B cell (primary cell): ENCODE results near the gene MGAT5. TPM values are rescaled to one million over a fixed set of nuclear protein-coding genes. Genes with fewer than 3 reads are reported as not detected.

ENCODE experiments used
- ATAC-seq: fragments of 200-7000 bp; cut with Tn5 transposase; one replicate; pipeline ENCODE4 v1.10.0; 2021; ENCODE audit warnings: low read depth, mild to moderate bottlenecking, moderate number of reproducible peaks, moderate library complexity
- CTCF ChIA-PET: fragments of 350-600 bp; sonication (Branson Sonifier 250); formaldehyde crosslinking; loops from one replicate; lab custom pipeline; 2021; ENCODE audit warnings: antibody characterized with exemption, inconsistent platforms; lab: Charles Lee
- POLR2A ChIA-PET: fragments of 350-600 bp; sonication (Branson Sonifier 250); formaldehyde crosslinking; loops from one replicate; lab custom pipeline; 2021; ENCODE audit warnings: antibody characterized with exemption; lab: Charles Lee
- DNase-seq: peaks from one replicate; pipeline ENCODE4 v3.0.0; 2013
- H2AFZ ChIP-seq: 2 replicates; pipeline ENCODE4 v1.6.1; 2012; ENCODE audit warnings: mild to moderate bottlenecking, low read depth, low read length; ENCODE audit not compliant: insufficient read depth, poor library complexity, severe bottlenecking
- H3K27ac ChIP-seq, 2 donors: 1 replicate in 1 of 2; 2 replicates in 1 of 2; pipeline ENCODE4 v1.5.1; 2012 to 2013; ENCODE audit warnings: low read length in 2 of 2, mild to moderate bottlenecking in 2 of 2, moderate library complexity in 1 of 2
- H3K27me3 ChIP-seq, 4 experiments: fragments of 200-600 bp in 1 of 4; sonication (generic) in 1 of 4; replicated peaks in 1 of 4; 1 replicate in 2 of 4; 2 replicates in 2 of 4; pipeline versions ENCODE4 v1.6.1 to v1.7.0; 2013 to 2016; ENCODE audit warnings: low read length in 3 of 4, mild to moderate bottlenecking in 2 of 4, mixed read lengths in 1 of 4, moderate library complexity in 1 of 4; ENCODE audit not compliant: insufficient read depth in 4 of 4, control insufficient read depth in 3 of 4; ENCODE audit errors: control extremely low read depth in 1 of 4
- H3K36me3 ChIP-seq, 2 experiments: replicated peaks in 1 of 2; 1 replicate in 1 of 2; 2 replicates in 1 of 2; pipeline versions ENCODE4 v1.6.1 to v1.7.1; 2013; ENCODE audit warnings: low read length in 1 of 2; ENCODE audit not compliant: insufficient read depth in 2 of 2, control insufficient read depth in 1 of 2; ENCODE audit errors: control extremely low read depth in 1 of 2, extremely low read depth in 1 of 2
- H3K4me1 ChIP-seq, 2 donors: fragments of 200-600 bp in 1 of 2; sonication (generic) in 1 of 2; 1 replicate in 1 of 2; 2 replicates in 1 of 2; pipeline versions ENCODE4 v1.5.1 to v1.6.1; 2013 to 2017; ENCODE audit warnings: low read length in 2 of 2; ENCODE audit not compliant: control insufficient read depth in 2 of 2, insufficient read depth in 2 of 2
- H3K4me2 ChIP-seq: replicated peaks from 2 replicates; pipeline ENCODE3; 2012; ENCODE audit warnings: mild to moderate bottlenecking, low read depth, low read length; ENCODE audit not compliant: poor library complexity, severe bottlenecking
- H3K4me3 ChIP-seq, 5 experiments: fragments of 200-600 bp in 1 of 5; sonication (generic) in 1 of 5; 1 replicate in 3 of 5; 2 replicates in 2 of 5; pipeline versions ENCODE4 v1.5.1 to v1.7.0; 2011 to 2016; ENCODE audit warnings: low read length in 4 of 5, mild to moderate bottlenecking in 4 of 5, low read depth in 2 of 5, control low read depth in 1 of 5, moderate library complexity in 1 of 5; ENCODE audit not compliant: insufficient read depth in 1 of 5; ENCODE audit errors: control extremely low read depth in 1 of 5, extremely low read depth in 1 of 5
- H3K79me2 ChIP-seq: fragments of 200-600 bp; sonication (generic); one replicate; pipeline ENCODE4 v1.6.0; 2016; ENCODE audit warnings: low read length; ENCODE audit not compliant: control insufficient read depth, insufficient read depth
- H3K9ac ChIP-seq: fragments of 200-600 bp; sonication (generic); 2 replicates; pipeline ENCODE4 v1.6.1; 2017; ENCODE audit warnings: mild to moderate bottlenecking, low read length, moderate library complexity
- H3K9me3 ChIP-seq, 3 donors: one replicate each; pipeline versions ENCODE4 v1.6.1 to v1.7.1; 2013; ENCODE audit warnings: low read length in 2 of 3; ENCODE audit not compliant: control insufficient read depth in 2 of 3, insufficient read depth in 1 of 3; ENCODE audit errors: control extremely low read depth in 1 of 3
- H4K20me1 ChIP-seq: 2 replicates; pipeline ENCODE4 v1.6.0; 2012; ENCODE audit warnings: mild to moderate bottlenecking, low read length; ENCODE audit not compliant: insufficient read depth, control insufficient read depth, poor library complexity, severe bottlenecking
- H3K27ac Mint-ChIP-seq: one replicate; pipeline ENCODE4 v1.8.0; 2021; ENCODE audit warnings: mixed read lengths
- H3K27me3 Mint-ChIP-seq: one replicate; pipeline ENCODE4 v1.8.0; 2021; ENCODE audit warnings: mixed read lengths
- H3K4me1 Mint-ChIP-seq: one replicate; pipeline ENCODE4 v1.8.0; 2021; ENCODE audit warnings: mixed read lengths
- H3K4me3 Mint-ChIP-seq: one replicate; pipeline ENCODE4 v1.8.0; 2021; ENCODE audit warnings: mixed read lengths
- H3K9me3 Mint-ChIP-seq: one replicate; pipeline ENCODE4 v1.8.0; 2022; ENCODE audit warnings: mixed read lengths; ENCODE audit not compliant: insufficient read depth
- CTCF ChIP-seq: fragments of 200-600 bp; IDR thresholded peaks from one replicate; pipeline ENCODE4 v1.8.0; 2022; ENCODE audit warnings: antibody characterized with exemption, mild to moderate bottlenecking
- EZH2 ChIP-seq: IDR thresholded peaks from 2 replicates; pipeline ENCODE4 v1.6.1; 2012; ENCODE audit warnings: borderline replicate concordance, low read depth, mild to moderate bottlenecking, moderate library complexity, low read length; ENCODE audit not compliant: insufficient read depth, poor library complexity, severe bottlenecking
- WGBS: methylation state at CpG from one replicate; pipeline ENCODE4 v1.1.5; 2013; ENCODE audit warnings: missing lambda C conversion rate; ENCODE audit not compliant: insufficient coverage; 5-methylcytosine and 5-hydroxymethylcytosine counted together
- intact Hi-C: fragments of 100-400 bp; cut with micrococcal nuclease; formaldehyde crosslinking; loops from one replicate; pipeline ENCODE4 v1.10.0; 2022
- polyA plus RNA-seq: library from polyadenylated mRNA; depleted of rRNA; stranded (reverse); fragments of >200 nt; gene quantifications from 2 replicates; pipeline ENCODE4 v1.2.3, GENCODE V29; 2012
- total RNA-seq, 2 donors: library from RNA; stranded (reverse); fragments of 120-200 nt in 1 of 2; gene quantifications; 1 replicate in 1 of 2; 2 replicates in 1 of 2; pipeline versions ENCODE4 v1.2.3 to v1.2.4, GENCODE V29; 2013 to 2022

The MGAT5 gene
- total and polyA plus RNA-seq, 2 donors (not counting 1 experiment from before 2014, with no cell fraction given), result 27.2 to 184 TPM

GRCh38 chr2:134469516-134470115, 215.7 kb downstream of the MGAT5 start:
- peaks cover 2% of the 10 kb centered on the region for H3K9me3 Mint-ChIP-seq
- no peak overlapping the region for H3K27ac ChIP-seq

More at GRCh38 chr2:134469516-134470115, 215.7 kb downstream of the MGAT5 start:
- ChIA-PET POLR2A (no interaction called here), CTCF (no interaction called here)
- Mint-ChIP-seq H3K27ac (no peak overlapping the region), H3K27me3 (no peaks in the 10 kb centered on the region), H3K4me1 (no peaks in the 10 kb centered on the region), H3K4me3 (no peak overlapping the region)
- Histone ChIP-seq H3K4me2 (no peak overlapping the region), H2AFZ (no peak overlapping the region), H3K4me3 (no peak overlapping the region), H3K79me2 (no peaks in the 10 kb centered on the region), H3K27me3 (no peaks in the 10 kb centered on the region), H3K9ac (no peak overlapping the region), H3K9me3 (peaks cover 0 to 11% (median 3%) of the 10 kb centered on the region in 3 donors), H4K20me1 (no peaks in the 10 kb centered on the region), H3K36me3 (no peaks in the 10 kb centered on the region), H3K4me1 (no peaks in the 10 kb centered on the region)
- intact Hi-C loops, result no loop called here
- no peak for DNase-seq
- ATAC-seq, result no peak
- no peak for TF ChIP-seq EZH2
- TF ChIP-seq CTCF, result no peak
- 96% methylated on average over 21 of the region's 25 CpGs for WGBS
